HepG2 (cell line): ENCODE results near the gene BCL6B. TPM values are rescaled to one million over a fixed set of nuclear protein-coding genes. Genes with fewer than 3 reads are reported as not detected.

Source experiments
- ARNT2 ChIP-seq: sonication (generic); formaldehyde crosslinking; IDR thresholded peaks from 2 replicates; pipeline ENCODE4 v1.8.0; 2022; ENCODE audit warnings: mild to moderate bottlenecking, low read depth, missing genetic modification reagents, moderate library complexity
- KAT8 ChIP-seq: IDR thresholded peaks from 2 replicates; pipeline ENCODE4 v1.6.1; 2016; ENCODE audit warnings: missing genetic modification reagents, missing compliant biosample characterization
- KLF13 ChIP-seq: sonication (generic); formaldehyde crosslinking; IDR thresholded peaks from 2 replicates; pipeline ENCODE4 v1.4.0; 2020; ENCODE audit warnings: mild to moderate bottlenecking, missing genetic modification reagents
- THYN1 ChIP-seq: sonication (generic); formaldehyde crosslinking; IDR thresholded peaks from 2 replicates; pipeline ENCODE4 v1.8.1; 2023; ENCODE audit warnings: low read depth, mild to moderate bottlenecking, moderate library complexity, missing genetic modification reagents, borderline replicate concordance
- U2AF2 ChIP-seq: fragments of 200-400 bp; formaldehyde crosslinking; IDR thresholded peaks from 2 replicates; pipeline ENCODE4 v1.6.1; 2017; ENCODE audit warnings: low read depth, mild to moderate bottlenecking, low read length
- ZBTB40 ChIP-seq, 2 experiments: fragments of 450-650 bp in 1 of 2; sonication (generic) in 1 of 2; formaldehyde crosslinking in 1 of 2; IDR thresholded peaks; 2 replicates each; pipeline versions ENCODE4 v1.6.1 to v1.8.0; 2016 to 2022; ENCODE audit warnings: antibody characterized with exemption in 1 of 2, mild to moderate bottlenecking in 1 of 2, missing genetic modification reagents in 1 of 2
- ZNF225 ChIP-seq: sonication (generic); formaldehyde crosslinking; IDR thresholded peaks from 2 replicates; pipeline ENCODE4 v1.4.0; 2020; ENCODE audit warnings: mild to moderate bottlenecking, missing genetic modification reagents
- ZNF234 ChIP-seq: sonication (generic); formaldehyde crosslinking; conservative IDR thresholded peaks from 2 replicates; pipeline ENCODE4 v1.5.1; 2020; ENCODE audit warnings: mild to moderate bottlenecking, missing genetic modification reagents
- ZNF317 ChIP-seq: sonication (generic); formaldehyde crosslinking; IDR thresholded peaks from 2 replicates; pipeline ENCODE4 v1.5.0; 2020; ENCODE audit warnings: mild to moderate bottlenecking, missing genetic modification reagents
- ZNF44 ChIP-seq: sonication (generic); formaldehyde crosslinking; IDR thresholded peaks from 2 replicates; pipeline ENCODE4 v1.5.1; 2020; ENCODE audit warnings: mild to moderate bottlenecking, missing genetic modification reagents
- ZNF549 ChIP-seq: sonication (generic); formaldehyde crosslinking; IDR thresholded peaks from 2 replicates; pipeline ENCODE4 v1.5.0; 2020; ENCODE audit warnings: missing genetic modification reagents
- ZNF558 ChIP-seq: sonication (generic); formaldehyde crosslinking; IDR thresholded peaks from 2 replicates; pipeline ENCODE4 v1.9.0; 2022; ENCODE audit warnings: mild to moderate bottlenecking, missing genetic modification reagents, borderline replicate concordance
- ZNF670 ChIP-seq: sonication (generic); formaldehyde crosslinking; IDR thresholded peaks from 2 replicates; pipeline ENCODE4 v1.8.0; 2022; ENCODE audit warnings: mild to moderate bottlenecking, missing genetic modification reagents, borderline replicate concordance
- ZNF83 ChIP-seq: sonication (generic); formaldehyde crosslinking; IDR thresholded peaks from 2 replicates; pipeline ENCODE4 v1.4.0; 2020; ENCODE audit warnings: missing genetic modification reagents, mild to moderate bottlenecking, borderline replicate concordance
- ZNF850 ChIP-seq: sonication (generic); formaldehyde crosslinking; conservative IDR thresholded peaks from 2 replicates; pipeline ENCODE4 v1.9.0; 2021; ENCODE audit warnings: mild to moderate bottlenecking, missing genetic modification reagents
- polyA plus RNA-seq, 8 experiments: library from polyadenylated mRNA; depleted of rRNA in 3 of 8; stranded (reverse) in 7 of 8; unstranded in 1 of 8; fragments of >200 nt; fragmentation: Illumina TruSeq in 4 of 8; extraction: Trizol in 4 of 8; gene quantifications; 2 replicates each; pipeline versions ENCODE4 v1.2.1 to v1.2.3, GENCODE V29; 2011 to 2016; ENCODE audit warnings: low read depth in 4 of 8, missing spikeins in 1 of 8, mixed read lengths in 1 of 8; ENCODE audit not compliant: insufficient read depth in 1 of 8
- total RNA-seq, 5 experiments: library from RNA; depleted of rRNA; stranded (reverse); fragments of >200 nt; fragmentation: Illumina TruSeq; extraction: Trizol; gene quantifications; 2 replicates each; pipeline ENCODE4 v1.2.3, GENCODE V29; 2016; ENCODE audit warnings: low read depth in 1 of 5
- TF ChIP-seq, protein P1 (sequence below): sonication (generic); formaldehyde crosslinking; IDR thresholded peaks from 2 replicates; pipeline ENCODE4 v1.8.0; 2022; ENCODE audit warnings: missing genetic modification reagents, mild to moderate bottlenecking, inconsistent platforms, borderline replicate concordance
- TF ChIP-seq, protein P2 (sequence below): IDR thresholded peaks from 2 replicates; pipeline ENCODE4 v1.6.1; 2016; ENCODE audit warnings: missing compliant biosample characterization, missing genetic modification reagents, borderline replicate concordance

The BCL6B gene
- total and polyA plus RNA-seq, 2 of the 13 experiments (the other 11 are each of a cell fraction or from before 2014, with no cell fraction given): not detected

- TF ChIP-seq ZNF225 (CRISPR knock-in tag): peak; percentile 77
- TF ChIP-seq ARNT2: peak; percentile 54; the same call in 1 of the 2 replicates
- TF ChIP-seq KAT8 (CRISPR knock-in tag): peak; percentile 91
- TF ChIP-seq ZBTB40 (IDR thresholded peaks at IDR 0.05): peak; percentile 15; the same call in 1 of the 2 replicates
- peak; percentile 84 for TF ChIP-seq ZBTB40 (CRISPR knock-in tag; IDR thresholded peaks at IDR 0.05)
- no peak for TF ChIP-seq KLF13 (CRISPR knock-in tag)
- no peak for TF ChIP-seq ZNF234 (CRISPR knock-in tag)
- peak; percentile 57; the same call in 1 of the 2 replicates for TF ChIP-seq ZNF44 (CRISPR knock-in tag)
- TF ChIP-seq ZNF558 (CRISPR knock-in tag): no peak
- TF ChIP-seq, protein P1, sequence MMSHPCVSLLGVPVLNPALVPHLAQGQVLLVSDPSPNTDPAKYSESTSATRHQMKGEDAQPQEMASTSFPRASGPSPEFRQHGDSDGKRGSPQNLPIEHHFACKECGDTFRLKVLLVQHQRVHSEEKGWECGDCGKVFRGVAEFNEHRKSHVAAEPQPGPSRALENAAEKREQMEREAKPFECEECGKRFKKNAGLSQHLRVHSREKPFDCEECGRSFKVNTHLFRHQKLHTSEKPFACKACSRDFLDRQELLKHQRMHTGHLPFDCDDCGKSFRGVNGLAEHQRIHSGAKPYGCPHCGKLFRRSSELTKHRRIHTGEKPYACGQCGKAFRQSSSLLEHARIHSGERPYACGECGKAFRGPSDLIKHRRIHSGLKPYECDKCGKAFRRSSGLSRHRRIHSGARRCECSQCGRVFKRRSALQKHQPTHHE (CRISPR knock-in tag): peak; percentile 84; the same call in 1 of the 2 replicates
- TF ChIP-seq U2AF2: no peak
- TF ChIP-seq, protein P2, sequence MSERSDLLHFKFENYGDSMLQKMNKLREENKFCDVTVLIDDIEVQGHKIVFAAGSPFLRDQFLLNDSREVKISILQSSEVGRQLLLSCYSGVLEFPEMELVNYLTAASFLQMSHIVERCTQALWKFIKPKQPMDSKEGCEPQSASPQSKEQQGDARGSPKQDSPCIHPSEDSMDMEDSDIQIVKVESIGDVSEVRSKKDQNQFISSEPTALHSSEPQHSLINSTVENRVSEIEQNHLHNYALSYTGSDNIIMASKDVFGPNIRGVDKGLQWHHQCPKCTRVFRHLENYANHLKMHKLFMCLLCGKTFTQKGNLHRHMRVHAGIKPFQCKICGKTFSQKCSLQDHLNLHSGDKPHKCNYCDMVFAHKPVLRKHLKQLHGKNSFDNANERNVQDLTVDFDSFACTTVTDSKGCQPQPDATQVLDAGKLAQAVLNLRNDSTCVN (CRISPR knock-in tag): no peak
- no peak for TF ChIP-seq ZNF670 (CRISPR knock-in tag)
- no peak for TF ChIP-seq ZNF850 (CRISPR knock-in tag)
- no peak for TF ChIP-seq ZNF549 (CRISPR knock-in tag)
- TF ChIP-seq THYN1 (CRISPR knock-in tag): no peak
- TF ChIP-seq ZNF83 (CRISPR knock-in tag): peak; percentile 79; the same call in 1 of the 2 replicates
- TF ChIP-seq ZNF317 (CRISPR knock-in tag): 0 out of 2 replicates have a peak, but pooled peaks have one; percentile 41
Observed at GRCh38 chr17:7014261-7014994, 8.4 kb upstream of the BCL6B start (continued).
